ENCODE data around the gene ZNF444.

The ZNF444 gene

GRCh38 chr19:56106993-56107392, 34.1 kb upstream of the ZNF444 start:
- in situ Hi-C loops (cut with MboI; ENCODE audit: low sequenced_read_pairs): no loop called here

GRCh38 chr19:56107626-56108351, 33.3 kb upstream of the ZNF444 start:
- in situ Hi-C loops (cut with MboI; ENCODE audit: low sequenced_read_pairs): no loop called here

GRCh38 chr19:56108447-56109195, 32.5 kb upstream of the ZNF444 start:
- in situ Hi-C loops (cut with MboI; ENCODE audit: low sequenced_read_pairs): no loop called here

GRCh38 chr19:56109226-56109625, 31.9 kb upstream of the ZNF444 start:
- in situ Hi-C loops (cut with MboI; ENCODE audit: low sequenced_read_pairs): no loop called here

GRCh38 chr19:56110515-56111448, 30.3 kb upstream of the ZNF444 start:
- in situ Hi-C loops (cut with MboI; ENCODE audit: low sequenced_read_pairs): no loop called here

GRCh38 chr19:56111601-56112312, 29.3 kb upstream of the ZNF444 start:
- in situ Hi-C loops (cut with MboI; ENCODE audit: low sequenced_read_pairs): no loop called here

- in situ Hi-C loops (cut with MboI; ENCODE audit: low sequenced_read_pairs): no loop called here
These were observed 28.8 kb upstream of the ZNF444 start for GRCh38 chr19:56112313-56112709.

GRCh38 chr19:56113074-56113632, 27.9 kb upstream of the ZNF444 start:
- in situ Hi-C loops (cut with MboI; ENCODE audit: low sequenced_read_pairs): no loop called here

GRCh38 chr19:56114051-56114777, 26.9 kb upstream of the ZNF444 start:
- in situ Hi-C loops (cut with MboI; ENCODE audit: low sequenced_read_pairs): no loop called here

GRCh38 chr19:56114778-56115110, 26.3 kb upstream of the ZNF444 start:
- in situ Hi-C loops (cut with MboI; ENCODE audit: low sequenced_read_pairs): no loop called here

GRCh38 chr19:56115490-56115889, 25.6 kb upstream of the ZNF444 start:
- in situ Hi-C loops (cut with MboI; ENCODE audit: low sequenced_read_pairs): no loop called here

- in situ Hi-C loops (cut with MboI; ENCODE audit: low sequenced_read_pairs): no loop called here
These were observed 24.5 kb upstream of the ZNF444 start for GRCh38 chr19:56116606-56117005.

- in situ Hi-C loops (cut with MboI; ENCODE audit: low sequenced_read_pairs): no loop called here
These were observed 23.7 kb upstream of the ZNF444 start for GRCh38 chr19:56117376-56117884.

GRCh38 chr19:56117889-56118288, 23.2 kb upstream of the ZNF444 start:
- in situ Hi-C loops (cut with MboI; ENCODE audit: low sequenced_read_pairs): no loop called here

GRCh38 chr19:56118666-56119581, 22.2 kb upstream of the ZNF444 start:
- in situ Hi-C loops (cut with MboI; ENCODE audit: low sequenced_read_pairs): no loop called here

GRCh38 chr19:56119582-56119978, 21.5 kb upstream of the ZNF444 start:
- in situ Hi-C loops (cut with MboI; ENCODE audit: low sequenced_read_pairs): no loop called here

- in situ Hi-C loops (cut with MboI; ENCODE audit: low sequenced_read_pairs): no loop called here
These were observed 21.1 kb upstream of the ZNF444 start for GRCh38 chr19:56120002-56120370.

- in situ Hi-C loops (cut with MboI; ENCODE audit: low sequenced_read_pairs): no loop called here
These were observed 20.5 kb upstream of the ZNF444 start for GRCh38 chr19:56120371-56121179.
